ENCODE results near the gene GPC6. TPM values are rescaled to one million over a fixed set of nuclear protein-coding genes. Genes with fewer than 3 reads are reported as not detected.
A peak's percentile ranks its signal among the peaks of the same experiment; 100 is the strongest.

Gene GPC6
- polyA plus RNA-seq, 1 of the 3 experiments (the other 2 are of a cell fraction) = 6.7 TPM

GRCh38 chr13:93867481-93867880 lies 640.9 kb downstream of the GPC6 start (continued):
- TF ChIP-seq IRF3 (IDR thresholded peaks at IDR 0.05; ENCODE audit: low read depth, low read length) (no peak), JUND (IDR thresholded peaks at IDR 0.05) (no peak)

- H3K27me3 ChIP-seq (ENCODE audit: insufficient read depth) = no peaks in the 10 kb centered on the region
- no peak overlapping the region for H3K9ac ChIP-seq
- no peak for TF ChIP-seq CHD2 (IDR thresholded peaks at IDR 0.05; ENCODE audit: low read length, partially characterized antibody)
- no peak for TF ChIP-seq RCOR1 (IDR thresholded peaks at IDR 0.05; ENCODE audit: low read length)
- no peak for TF ChIP-seq TAF1 (IDR thresholded peaks at IDR 0.05; ENCODE audit: borderline replicate concordance, low read depth, low read length)
- no peak for TF ChIP-seq USF2 (IDR thresholded peaks at IDR 0.05; ENCODE audit: borderline replicate concordance, low read depth, low read length)
- TF ChIP-seq EP300 (IDR thresholded peaks at IDR 0.05; ENCODE audit: borderline replicate concordance in 1 of 2, low read depth in 1 of 2, low read length in 1 of 2) = no peak
- TF ChIP-seq, protein P1, sequence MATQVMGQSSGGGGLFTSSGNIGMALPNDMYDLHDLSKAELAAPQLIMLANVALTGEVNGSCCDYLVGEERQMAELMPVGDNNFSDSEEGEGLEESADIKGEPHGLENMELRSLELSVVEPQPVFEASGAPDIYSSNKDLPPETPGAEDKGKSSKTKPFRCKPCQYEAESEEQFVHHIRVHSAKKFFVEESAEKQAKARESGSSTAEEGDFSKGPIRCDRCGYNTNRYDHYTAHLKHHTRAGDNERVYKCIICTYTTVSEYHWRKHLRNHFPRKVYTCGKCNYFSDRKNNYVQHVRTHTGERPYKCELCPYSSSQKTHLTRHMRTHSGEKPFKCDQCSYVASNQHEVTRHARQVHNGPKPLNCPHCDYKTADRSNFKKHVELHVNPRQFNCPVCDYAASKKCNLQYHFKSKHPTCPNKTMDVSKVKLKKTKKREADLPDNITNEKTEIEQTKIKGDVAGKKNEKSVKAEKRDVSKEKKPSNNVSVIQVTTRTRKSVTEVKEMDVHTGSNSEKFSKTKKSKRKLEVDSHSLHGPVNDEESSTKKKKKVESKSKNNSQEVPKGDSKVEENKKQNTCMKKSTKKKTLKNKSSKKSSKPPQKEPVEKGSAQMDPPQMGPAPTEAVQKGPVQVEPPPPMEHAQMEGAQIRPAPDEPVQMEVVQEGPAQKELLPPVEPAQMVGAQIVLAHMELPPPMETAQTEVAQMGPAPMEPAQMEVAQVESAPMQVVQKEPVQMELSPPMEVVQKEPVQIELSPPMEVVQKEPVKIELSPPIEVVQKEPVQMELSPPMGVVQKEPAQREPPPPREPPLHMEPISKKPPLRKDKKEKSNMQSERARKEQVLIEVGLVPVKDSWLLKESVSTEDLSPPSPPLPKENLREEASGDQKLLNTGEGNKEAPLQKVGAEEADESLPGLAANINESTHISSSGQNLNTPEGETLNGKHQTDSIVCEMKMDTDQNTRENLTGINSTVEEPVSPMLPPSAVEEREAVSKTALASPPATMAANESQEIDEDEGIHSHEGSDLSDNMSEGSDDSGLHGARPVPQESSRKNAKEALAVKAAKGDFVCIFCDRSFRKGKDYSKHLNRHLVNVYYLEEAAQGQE (IDR thresholded peaks at IDR 0.05; ENCODE audit: low read depth, low read length) = peak; percentile 85
- TF ChIP-seq MXI1 (IDR thresholded peaks at IDR 0.05; ENCODE audit: low read depth, low read length) = no peak
- H4K20me1 ChIP-seq (ENCODE audit: insufficient read depth) = no peaks in the 10 kb centered on the region
- POLR2A ChIA-PET = no interaction called here
- CTCF ChIA-PET = interaction anchor here (0.7 kb wide), 1 partner anchor 14 kb away, joined by 3 read pairs; no protein-coding TSS in a partner anchor
- H3F3A ChIP-seq (replicated peaks; ENCODE audit: insufficient read depth) = no peaks in the 10 kb centered on the region
- H3K9me3 ChIP-seq = no peaks in the 10 kb centered on the region
- DNase-seq = no peak
- no peak overlapping the region for H3K4me3 ChIP-seq (ENCODE audit: low read depth in 2 of 2, low read length in 1 of 2)
- H3K79me2 ChIP-seq (ENCODE audit: insufficient read depth) = no peaks in the 10 kb centered on the region
- no peak overlapping the region for H3K4me2 ChIP-seq
- H3K27ac ChIP-seq (ENCODE audit: low read depth in 2 of 2, low read length in 1 of 2) = no peak overlapping the region
- H2AFZ ChIP-seq (ENCODE audit: low read depth) = no peak overlapping the region
- H3K9me2 ChIP-seq = no peaks in the 10 kb centered on the region
- no peaks in the 10 kb centered on the region for H3K36me3 ChIP-seq (replicated peaks in 1 of 2; ENCODE audit: control insufficient read depth in 1 of 2, insufficient read depth in 2 of 2, low read length in 1 of 2)
- WGBS (ENCODE audit: low lambda C conversion rate) = 81% methylated on average over 2 of the region's 2 CpGs
- peaks cover 0 to 4% of the 10 kb centered on the region in 2 experiments; a peak in 2 of 4 replicates for H3K4me1 ChIP-seq (ENCODE audit: control insufficient read depth in 1 of 2, insufficient read depth in 2 of 2, low read depth in 1 of 2, low read length in 1 of 2)
Measured at GRCh38 chr13:93872376-93872775, 645.8 kb downstream of the GPC6 start.
